Thyroid gland (tissue), 4 donors: ENCODE measurements around the gene TRUB2. TPM values are rescaled to one million over a fixed set of nuclear protein-coding genes. Genes with fewer than 3 reads are reported as not detected.
"Not testable (repeated sequence)": the region's sequence is repeated elsewhere in the genome, so short reads cannot be mapped to it uniquely, and the experiment has no call there.

ENCODE experiments used
- DNase-seq, 2 donors: peaks; one replicate each; pipeline ENCODE4 v3.0.0-alpha.2; 2019
- H3K27ac ChIP-seq, 3 donors: fragments of 200-600 bp; sonication (generic); 1 replicate in 2 of 3; 2 replicates in 1 of 3; pipeline ENCODE4 v1.5.1; 2016 to 2019; ENCODE audit warnings: mild to moderate bottlenecking in 1 of 3, moderate library complexity in 1 of 3
- H3K27me3 ChIP-seq: fragments of 200-600 bp; sonication (generic); one replicate; pipeline ENCODE4 v1.5.1; 2019
- H3K36me3 ChIP-seq, 2 donors: fragments of 200-600 bp; sonication (generic); one replicate each; pipeline ENCODE4 v1.5.1; 2016 to 2019
- H3K4me1 ChIP-seq, 2 donors: fragments of 200-600 bp; sonication (generic); one replicate each; pipeline ENCODE4 v1.5.1; 2017 to 2019
- H3K4me3 ChIP-seq, 3 donors: fragments of 200-600 bp; sonication (generic); replicated peaks in 1 of 3; 1 replicate in 2 of 3; 2 replicates in 1 of 3; pipeline ENCODE4 v1.5.1; 2016; ENCODE audit warnings: mild to moderate bottlenecking in 1 of 3
- H3K9me3 ChIP-seq: fragments of 200-600 bp; sonication (generic); one replicate; pipeline ENCODE4 v1.5.1; 2017
- POLR2A ChIP-seq, 2 donors: fragments of 450-650 bp; IDR thresholded peaks; one replicate each; pipeline ENCODE4 v1.6.1; 2017; ENCODE audit warnings: antibody characterized with exemption in 2 of 2, mild to moderate bottlenecking in 2 of 2, moderate library complexity in 1 of 2
- WGBS, 2 donors: methylation state at CpG; one replicate each; pipeline ENCODE4 v1.1.5; 2017; 5-methylcytosine and 5-hydroxymethylcytosine counted together
- intact Hi-C: fragments of 100-400 bp; cut with DNase I; formaldehyde crosslinking; loops from one replicate; pipeline ENCODE4 v1.15.1; 2023
- total RNA-seq, 4 donors: library from RNA; depleted of rRNA; stranded (reverse); fragments of >200 nt; gene quantifications; one replicate each; pipeline ENCODE4 v1.2.3, GENCODE V29; 2016
- TF ChIP-seq, protein P1 (sequence below), 6 experiments: fragments of 200-600 bp in 3 of 6; fragments of 450-650 bp in 3 of 6; sonication (generic) in 3 of 6; IDR thresholded peaks; one replicate each; pipeline ENCODE4 v1.5.1; 2016 to 2019; ENCODE audit warnings: antibody characterized with exemption in 6 of 6, mild to moderate bottlenecking in 2 of 6, inconsistent platforms in 1 of 6, moderate library complexity in 1 of 6

Gene TRUB2
- total RNA-seq, 4 donors from 2014 or later: 8.3 to 19.2 (median 16.6) TPM

GRCh38 chr9:128285033-128285784, 37.0 kb downstream of the TRUB2 start:
- peak; percentile 85 to 87 for DNase-seq
- no peaks in the 10 kb centered on the region for H3K36me3 ChIP-seq
- TF ChIP-seq, protein P1, sequence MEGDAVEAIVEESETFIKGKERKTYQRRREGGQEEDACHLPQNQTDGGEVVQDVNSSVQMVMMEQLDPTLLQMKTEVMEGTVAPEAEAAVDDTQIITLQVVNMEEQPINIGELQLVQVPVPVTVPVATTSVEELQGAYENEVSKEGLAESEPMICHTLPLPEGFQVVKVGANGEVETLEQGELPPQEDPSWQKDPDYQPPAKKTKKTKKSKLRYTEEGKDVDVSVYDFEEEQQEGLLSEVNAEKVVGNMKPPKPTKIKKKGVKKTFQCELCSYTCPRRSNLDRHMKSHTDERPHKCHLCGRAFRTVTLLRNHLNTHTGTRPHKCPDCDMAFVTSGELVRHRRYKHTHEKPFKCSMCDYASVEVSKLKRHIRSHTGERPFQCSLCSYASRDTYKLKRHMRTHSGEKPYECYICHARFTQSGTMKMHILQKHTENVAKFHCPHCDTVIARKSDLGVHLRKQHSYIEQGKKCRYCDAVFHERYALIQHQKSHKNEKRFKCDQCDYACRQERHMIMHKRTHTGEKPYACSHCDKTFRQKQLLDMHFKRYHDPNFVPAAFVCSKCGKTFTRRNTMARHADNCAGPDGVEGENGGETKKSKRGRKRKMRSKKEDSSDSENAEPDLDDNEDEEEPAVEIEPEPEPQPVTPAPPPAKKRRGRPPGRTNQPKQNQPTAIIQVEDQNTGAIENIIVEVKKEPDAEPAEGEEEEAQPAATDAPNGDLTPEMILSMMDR (IDR thresholded peaks at IDR 0.05): peak in 3 of 6 experiments; percentile 15 to 35 (median 28)
- no peak for TF ChIP-seq POLR2A (IDR thresholded peaks at IDR 0.05)
- intact Hi-C loops: no loop called here
- H3K9me3 ChIP-seq: no peaks in the 10 kb centered on the region
- no peaks in the 10 kb centered on the region for H3K27me3 ChIP-seq
- H3K4me1 ChIP-seq: peaks cover 36 to 53% of the 10 kb centered on the region in 2 donors
- 80 to 83% methylated on average over 10 to 12 of the region's 12 CpGs for WGBS, 2 donors
- H3K27ac ChIP-seq: peak overlapping the region; percentile 42 to 82 (median 82)
- no peak overlapping the region for H3K4me3 ChIP-seq

GRCh38 chr9:128282500-128282899, 39.7 kb downstream of the TRUB2 start:
- H3K4me3 ChIP-seq: no peak overlapping the region
- H3K36me3 ChIP-seq: no peaks in the 10 kb centered on the region
- peaks cover 36 to 60% of the 10 kb centered on the region in 2 donors for H3K4me1 ChIP-seq
- DNase-seq: no peak
- WGBS, 2 donors: 89 to 95% methylated on average over 6 of the region's 6 CpGs
- no peaks in the 10 kb centered on the region for H3K27me3 ChIP-seq
- intact Hi-C loops: no loop called here
- no peak for TF ChIP-seq POLR2A (IDR thresholded peaks at IDR 0.05)
- TF ChIP-seq, protein P1 (IDR thresholded peaks at IDR 0.05): no peak
- H3K27ac ChIP-seq: no peak overlapping the region
- no peaks in the 10 kb centered on the region for H3K9me3 ChIP-seq

- H3K36me3 ChIP-seq: no peaks in the 10 kb centered on the region
- intact Hi-C loops: no loop called here
- H3K4me3 ChIP-seq: no peak overlapping the region
- H3K27ac ChIP-seq: peak overlapping the region; percentile 44 to 70 (median 66)
- TF ChIP-seq POLR2A (IDR thresholded peaks at IDR 0.05): no peak
- TF ChIP-seq, protein P1 (IDR thresholded peaks at IDR 0.05): no peak
- H3K9me3 ChIP-seq: no peaks in the 10 kb centered on the region
- H3K27me3 ChIP-seq: no peaks in the 10 kb centered on the region
- H3K4me1 ChIP-seq: peaks cover 21 to 45% of the 10 kb centered on the region in 2 donors
- peak; percentile 13 to 31 for DNase-seq
- WGBS, 2 donors: 53 to 66% methylated on average over 5 of the region's 5 CpGs
Observed at GRCh38 chr9:128280084-128280622, 42.1 kb downstream of the TRUB2 start.

GRCh38 chr9:128279088-128280073, 42.9 kb downstream of the TRUB2 start:
- peak; percentile 78 to 79 for DNase-seq
- Histone ChIP-seq H3K4me1 (peaks cover 22 to 45% of the 10 kb centered on the region in 2 donors), H3K27ac (peak overlapping the region; percentile 44 to 70 (median 66))
- not testable (repeated sequence) for H3K4me3 ChIP-seq, H3K27me3 ChIP-seq, H3K36me3 ChIP-seq, H3K9me3 ChIP-seq
- WGBS, 2 donors: 43% methylated on average over 20 to 22 of the region's 22 CpGs
- intact Hi-C loops: loop anchor here (5.0 kb wide), 1 partner anchor 43 kb away; the partner anchor contains the start of genes COQ4 and TRUB2
